Measurements from ENCODE around the gene PDZD7. TPM values are rescaled to one million over a fixed set of nuclear protein-coding genes. Genes with fewer than 3 reads are reported as not detected.
A peak's percentile ranks its signal among the peaks of the same experiment; 100 is the strongest.

PDZD7 gene
- total RNA-seq, 1 donor from 2014 or later = 0.53 TPM

GRCh38 chr10:101060951-101061623 is 30.2 kb upstream of the PDZD7 start:
- peak overlapping the region; percentile 60 to 79 for H3K4me3 ChIP-seq
- no peaks in the 10 kb centered on the region for H3K9me3 ChIP-seq
- intact Hi-C loops (cut with DNase I) = loop anchor here (1.0 to 10.0 kb wide), 7 partner anchors 7 to 994 kb away; partner anchors contain the start of genes ARMH3, LZTS2, PDZD7 and SFXN3
- peak; percentile 81 to 97 for DNase-seq (ENCODE audit: low spot score in 2 of 2)
- H3K36me3 ChIP-seq = no peaks in the 10 kb centered on the region
- TF ChIP-seq, protein P1, sequence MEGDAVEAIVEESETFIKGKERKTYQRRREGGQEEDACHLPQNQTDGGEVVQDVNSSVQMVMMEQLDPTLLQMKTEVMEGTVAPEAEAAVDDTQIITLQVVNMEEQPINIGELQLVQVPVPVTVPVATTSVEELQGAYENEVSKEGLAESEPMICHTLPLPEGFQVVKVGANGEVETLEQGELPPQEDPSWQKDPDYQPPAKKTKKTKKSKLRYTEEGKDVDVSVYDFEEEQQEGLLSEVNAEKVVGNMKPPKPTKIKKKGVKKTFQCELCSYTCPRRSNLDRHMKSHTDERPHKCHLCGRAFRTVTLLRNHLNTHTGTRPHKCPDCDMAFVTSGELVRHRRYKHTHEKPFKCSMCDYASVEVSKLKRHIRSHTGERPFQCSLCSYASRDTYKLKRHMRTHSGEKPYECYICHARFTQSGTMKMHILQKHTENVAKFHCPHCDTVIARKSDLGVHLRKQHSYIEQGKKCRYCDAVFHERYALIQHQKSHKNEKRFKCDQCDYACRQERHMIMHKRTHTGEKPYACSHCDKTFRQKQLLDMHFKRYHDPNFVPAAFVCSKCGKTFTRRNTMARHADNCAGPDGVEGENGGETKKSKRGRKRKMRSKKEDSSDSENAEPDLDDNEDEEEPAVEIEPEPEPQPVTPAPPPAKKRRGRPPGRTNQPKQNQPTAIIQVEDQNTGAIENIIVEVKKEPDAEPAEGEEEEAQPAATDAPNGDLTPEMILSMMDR (IDR thresholded peaks at IDR 0.05) = no peak
- peak overlapping the region; percentile 96 to 98 for H3K27ac ChIP-seq
- peaks cover 7 to 35% of the 10 kb centered on the region in 2 donors for H3K4me1 ChIP-seq
- no peaks in the 10 kb centered on the region for H3K27me3 ChIP-seq

DNA sequence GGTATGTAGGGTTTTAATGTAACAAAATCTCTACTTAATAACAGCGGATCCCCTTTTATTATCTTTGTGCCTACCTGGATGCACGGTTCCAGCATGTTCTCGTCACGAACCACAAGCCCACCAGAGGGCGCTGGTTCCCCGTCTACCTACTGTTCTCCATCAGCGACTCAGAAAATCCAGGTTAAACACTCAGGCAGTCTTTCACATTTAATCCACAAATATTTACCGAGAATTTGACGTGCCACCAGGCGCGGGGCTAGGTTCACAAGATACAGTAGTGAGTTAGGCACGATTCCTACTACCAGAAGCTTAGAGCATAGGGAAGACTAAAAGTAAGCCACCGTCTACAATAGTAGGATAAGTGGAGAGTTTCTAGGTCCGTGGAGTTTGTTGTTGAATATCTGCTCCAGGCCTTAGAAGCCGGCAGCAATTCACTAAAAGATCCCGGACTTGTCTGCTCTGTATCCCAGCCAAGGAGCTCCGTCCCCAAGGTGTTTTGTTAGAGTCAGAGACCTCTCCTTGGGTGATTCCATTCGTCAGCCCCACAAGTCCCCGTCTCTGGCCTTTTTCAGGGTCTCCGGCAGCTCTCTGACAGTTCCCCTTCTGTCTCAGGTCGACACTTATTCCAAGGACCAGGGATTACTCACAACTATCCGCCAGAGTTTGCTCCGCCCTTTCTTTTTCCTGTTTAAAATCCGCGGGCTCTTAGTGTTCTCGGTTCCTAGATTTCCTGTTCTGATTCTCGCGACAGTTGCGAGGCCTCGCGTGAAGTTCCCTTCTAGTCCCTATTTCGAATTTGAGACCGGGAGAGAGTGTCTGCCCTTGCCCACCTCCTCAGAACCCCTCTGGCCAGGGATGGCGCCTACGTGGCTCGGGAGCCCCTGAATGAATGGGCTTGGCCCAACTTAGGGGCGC is 29.4 kb upstream of the PDZD7 start:
- Histone ChIP-seq H3K4me1 (peaks cover 2 to 33% of the 10 kb centered on the region in 2 donors), H3K9me3 (no peaks in the 10 kb centered on the region), H3K4me3 (peak overlapping the region; percentile 60 to 79), H3K27me3 (no peaks in the 10 kb centered on the region), H3K27ac (peak overlapping the region; percentile 96 to 98), H3K36me3 (no peaks in the 10 kb centered on the region)
- peak; percentile 82 to 96 for DNase-seq (ENCODE audit: low spot score in 2 of 2)
- TF ChIP-seq, protein P1 (IDR thresholded peaks at IDR 0.05) = peak; percentile 75 to 89 (median 78)
- intact Hi-C loops (cut with DNase I) = loop anchor here (1.0 to 10.0 kb wide), 6 partner anchors 8 to 995 kb away; partner anchors contain the start of genes ARMH3, LZTS2 and SLF2

- DNase-seq (ENCODE audit: low spot score in 2 of 2) = no peak
- intact Hi-C loops (cut with DNase I) = loop anchor here (5.0 kb wide), 1 partner anchor 86 kb away; no protein-coding TSS in a partner anchor
- peaks cover 3 to 13% of the 10 kb centered on the region in 2 donors for H3K4me1 ChIP-seq
- H3K27ac ChIP-seq = no peak overlapping the region
- no peaks in the 10 kb centered on the region for H3K27me3 ChIP-seq
- H3K4me3 ChIP-seq = no peak overlapping the region
- H3K9me3 ChIP-seq = no peaks in the 10 kb centered on the region
- TF ChIP-seq, protein P1 (IDR thresholded peaks at IDR 0.05) = no peak
- H3K36me3 ChIP-seq = no peaks in the 10 kb centered on the region
Measured at GRCh38 chr10:101056365-101057151, 25.6 kb upstream of the PDZD7 start.

- Histone ChIP-seq H3K4me1 (peaks cover 3 to 9% of the 10 kb centered on the region in 2 donors), H3K9me3 (no peaks in the 10 kb centered on the region), H3K36me3 (no peaks in the 10 kb centered on the region), H3K27me3 (no peaks in the 10 kb centered on the region), H3K27ac (no peak overlapping the region), H3K4me3 (no peak overlapping the region)
- DNase-seq (ENCODE audit: low spot score in 2 of 2) = no peak
- intact Hi-C loops (cut with DNase I) = loop anchor here (5.0 kb wide), 1 partner anchor 87 kb away; no protein-coding TSS in a partner anchor
- TF ChIP-seq, protein P1 (IDR thresholded peaks at IDR 0.05) = no peak
Measured at GRCh38 chr10:101055411-101055810, 24.5 kb upstream of the PDZD7 start.

DNA sequence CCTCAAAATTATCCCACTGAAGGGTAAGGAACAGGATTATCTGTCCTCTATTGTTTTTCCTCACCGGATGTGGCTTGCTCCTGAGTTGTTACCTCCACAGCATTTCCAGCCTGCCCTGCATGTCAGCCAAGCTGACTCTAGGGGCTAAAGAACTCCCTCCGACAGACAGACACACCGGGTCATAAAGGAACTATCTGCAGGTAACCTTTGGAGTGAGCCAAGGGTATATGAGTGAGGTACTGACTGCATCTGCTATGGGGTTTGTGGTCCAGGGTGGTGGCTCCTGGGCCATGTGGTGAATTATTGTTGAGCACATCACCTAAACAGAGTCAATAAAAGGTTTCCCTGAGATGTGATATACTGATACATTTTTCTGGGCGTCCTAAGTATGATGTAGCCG is 23.9 kb upstream of the PDZD7 start:
- Histone ChIP-seq H3K9me3 (no peaks in the 10 kb centered on the region), H3K4me3 (no peak overlapping the region), H3K27ac (no peak overlapping the region), H3K27me3 (peaks cover 4% of the 10 kb centered on the region), H3K36me3 (no peaks in the 10 kb centered on the region), H3K4me1 (peaks cover 7 to 11% of the 10 kb centered on the region in 2 donors)
- TF ChIP-seq, protein P1 (IDR thresholded peaks at IDR 0.05) = no peak
- intact Hi-C loops (cut with DNase I) = loop anchor here (5.0 kb wide), 1 partner anchor 87 kb away; no protein-coding TSS in a partner anchor
- DNase-seq (ENCODE audit: low spot score in 2 of 2) = no peak

Data from ascending aorta (tissue), 2 donors.